ENCODE results near the gene RTBDN.
A peak's percentile ranks its signal among the peaks of the same experiment; 100 is the strongest.

Gene RTBDN

GRCh38 chr19:12797141-12797587 is 37.2 kb downstream of the RTBDN start:
- TF ChIP-seq, protein P1, sequence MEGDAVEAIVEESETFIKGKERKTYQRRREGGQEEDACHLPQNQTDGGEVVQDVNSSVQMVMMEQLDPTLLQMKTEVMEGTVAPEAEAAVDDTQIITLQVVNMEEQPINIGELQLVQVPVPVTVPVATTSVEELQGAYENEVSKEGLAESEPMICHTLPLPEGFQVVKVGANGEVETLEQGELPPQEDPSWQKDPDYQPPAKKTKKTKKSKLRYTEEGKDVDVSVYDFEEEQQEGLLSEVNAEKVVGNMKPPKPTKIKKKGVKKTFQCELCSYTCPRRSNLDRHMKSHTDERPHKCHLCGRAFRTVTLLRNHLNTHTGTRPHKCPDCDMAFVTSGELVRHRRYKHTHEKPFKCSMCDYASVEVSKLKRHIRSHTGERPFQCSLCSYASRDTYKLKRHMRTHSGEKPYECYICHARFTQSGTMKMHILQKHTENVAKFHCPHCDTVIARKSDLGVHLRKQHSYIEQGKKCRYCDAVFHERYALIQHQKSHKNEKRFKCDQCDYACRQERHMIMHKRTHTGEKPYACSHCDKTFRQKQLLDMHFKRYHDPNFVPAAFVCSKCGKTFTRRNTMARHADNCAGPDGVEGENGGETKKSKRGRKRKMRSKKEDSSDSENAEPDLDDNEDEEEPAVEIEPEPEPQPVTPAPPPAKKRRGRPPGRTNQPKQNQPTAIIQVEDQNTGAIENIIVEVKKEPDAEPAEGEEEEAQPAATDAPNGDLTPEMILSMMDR (conservative IDR thresholded peaks at IDR 0.05) = no peak
- H3K27ac ChIP-seq = no peak overlapping the region

DNA sequence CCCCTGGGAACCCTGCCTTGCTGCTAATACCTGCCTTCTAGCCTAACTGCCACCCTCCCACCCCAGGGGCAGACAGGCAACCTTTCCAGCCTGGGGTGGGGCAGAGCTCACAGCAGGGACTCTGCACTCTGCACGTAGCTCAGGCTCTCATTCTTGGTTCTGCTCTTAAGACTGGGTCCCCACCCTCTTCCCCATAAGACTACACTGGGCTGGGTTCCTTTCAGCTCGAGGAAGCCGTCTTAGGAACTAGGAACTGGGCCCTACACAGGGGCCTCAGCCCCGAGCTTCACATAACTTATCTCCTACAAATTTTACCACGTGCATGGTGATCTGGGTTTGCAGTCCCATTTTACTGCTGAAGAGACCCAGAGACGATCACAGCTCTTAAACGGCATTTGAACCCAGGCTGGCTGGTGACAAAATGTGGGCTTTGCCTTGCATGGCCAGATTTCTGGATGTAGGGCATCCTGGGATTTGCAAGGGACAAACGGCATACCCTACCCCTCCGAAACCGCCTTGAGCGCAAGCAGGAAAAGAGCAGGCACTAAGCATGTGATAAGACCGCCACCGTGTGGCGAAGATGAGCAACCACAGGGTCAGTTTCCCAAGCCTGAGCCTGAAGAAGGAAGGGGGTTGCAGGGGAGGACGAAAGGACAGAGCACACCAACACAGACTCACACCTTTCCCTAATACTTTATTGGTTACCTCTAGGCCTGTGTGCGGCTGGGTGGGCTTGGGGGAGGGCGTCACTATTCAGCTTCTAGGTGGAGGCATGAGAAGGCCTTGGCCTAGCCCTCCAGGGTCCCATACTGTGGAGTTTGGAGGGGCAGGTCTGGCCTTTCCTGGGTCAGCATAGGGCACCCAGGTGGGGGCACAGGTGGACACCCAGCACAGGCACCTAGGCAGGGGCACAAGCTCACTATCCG is 38.0 kb downstream of the RTBDN start:
- TF ChIP-seq, protein P1 (conservative IDR thresholded peaks at IDR 0.05) = peak; percentile 91
- peak overlapping the region; percentile 30; the same call in 1 of the 2 replicates for H3K27ac ChIP-seq

GRCh38 chr19:12794971-12795381 is 39.4 kb downstream of the RTBDN start:
- TF ChIP-seq, protein P1 (conservative IDR thresholded peaks at IDR 0.05) = no peak
- H3K27ac ChIP-seq = peak overlapping the region; percentile 91

GRCh38 chr19:12794196-12794941 is 40.0 kb downstream of the RTBDN start:
- peak overlapping the region; percentile 91 for H3K27ac ChIP-seq
- TF ChIP-seq, protein P1 (conservative IDR thresholded peaks at IDR 0.05) = no peak

- TF ChIP-seq, protein P1 (conservative IDR thresholded peaks at IDR 0.05) = no peak
- H3K27ac ChIP-seq = peak overlapping the region; percentile 91
These were observed 40.8 kb downstream of the RTBDN start for GRCh38 chr19:12793290-12794195.

DNA sequence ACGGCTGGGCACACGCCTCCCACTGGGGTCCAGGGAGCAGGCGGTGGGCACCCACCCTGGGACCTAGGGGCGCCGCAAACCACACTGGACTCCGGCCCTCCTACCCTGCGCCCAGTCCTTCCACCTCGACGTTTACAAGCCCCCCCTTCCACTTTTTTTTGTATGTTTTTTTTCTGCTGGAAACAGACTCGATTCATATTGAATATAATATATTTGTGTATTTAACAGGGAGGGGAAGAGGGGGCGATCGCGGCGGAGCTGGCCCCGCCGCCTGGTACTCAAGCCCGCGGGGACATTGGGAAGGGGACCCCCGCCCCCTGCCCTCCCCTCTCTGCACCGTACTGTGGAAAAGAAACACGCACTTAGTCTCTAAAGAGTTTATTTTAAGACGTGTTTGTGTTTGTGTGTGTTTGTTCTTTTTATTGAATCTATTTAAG is 41.5 kb downstream of the RTBDN start:
- peak overlapping the region; percentile 91 for H3K27ac ChIP-seq
- TF ChIP-seq, protein P1 (conservative IDR thresholded peaks at IDR 0.05) = no peak

All from VCaP (cell line).